ENCODE data around the gene HNRNPC. TPM values are rescaled to one million over a fixed set of nuclear protein-coding genes. Genes with fewer than 3 reads are reported as not detected.
"Not testable (repeated sequence)": the region's sequence is repeated elsewhere in the genome, so short reads cannot be mapped to it uniquely, and the experiment has no call there.

Gene HNRNPC
- total RNA-seq, 1 experiment from 2014 or later: 877 TPM

DNA sequence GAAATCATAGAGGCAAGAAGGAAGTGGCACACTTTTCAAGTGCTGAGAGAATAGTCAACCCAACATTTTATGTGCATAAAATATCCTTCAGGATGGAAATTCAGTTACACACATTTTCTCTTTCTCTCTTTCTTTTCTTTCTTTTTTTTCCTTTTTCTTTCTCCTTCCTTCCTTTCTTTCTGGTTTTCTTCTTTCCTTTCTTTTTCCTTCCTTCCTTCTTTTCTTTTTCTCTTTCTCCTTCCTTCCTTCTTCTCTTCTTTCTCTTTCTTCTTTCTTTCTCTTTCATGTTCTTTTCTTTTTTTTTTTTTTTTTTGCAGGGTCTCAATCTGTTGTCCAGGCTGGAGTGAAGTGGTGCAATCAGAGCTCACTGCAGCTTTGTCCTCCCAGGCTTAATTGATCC lies 74.6 kb downstream of the HNRNPC start:
- DNase-seq (ENCODE audit: low read depth): no peak

DNA sequence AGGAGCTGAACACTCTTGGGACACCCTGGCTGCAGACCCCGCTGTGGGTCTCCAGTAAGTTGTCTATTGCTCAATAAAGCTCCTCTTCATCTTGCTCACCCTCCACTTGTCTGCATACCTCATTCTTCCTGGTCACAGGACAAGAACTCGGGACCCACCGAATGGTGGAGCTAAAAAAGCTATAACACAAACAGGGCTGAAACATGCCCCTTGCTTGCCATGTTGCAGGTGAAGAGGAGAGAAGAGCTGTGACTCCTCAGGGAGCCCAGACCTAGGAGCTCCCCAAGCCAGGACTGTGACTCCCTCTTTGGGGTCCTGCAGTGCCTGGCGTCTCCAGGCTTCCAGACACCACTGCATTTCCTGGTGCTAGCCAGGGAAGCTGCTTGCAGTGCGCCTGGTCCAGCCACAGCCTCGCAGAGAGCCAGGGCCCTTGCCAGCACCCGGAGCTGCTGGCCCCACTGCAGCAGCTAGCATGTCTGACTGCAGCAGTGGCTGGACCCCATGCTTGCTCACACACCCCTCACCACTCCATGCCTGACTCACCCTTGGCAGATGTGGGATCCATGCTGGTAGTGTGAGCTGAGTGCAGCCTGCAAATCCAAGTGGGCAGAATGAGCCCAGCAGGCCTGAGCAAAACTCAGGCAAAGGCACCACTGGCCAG lies 76.2 kb downstream of the HNRNPC start:
- DNase-seq (ENCODE audit: low read depth): peak; percentile 29

DNA sequence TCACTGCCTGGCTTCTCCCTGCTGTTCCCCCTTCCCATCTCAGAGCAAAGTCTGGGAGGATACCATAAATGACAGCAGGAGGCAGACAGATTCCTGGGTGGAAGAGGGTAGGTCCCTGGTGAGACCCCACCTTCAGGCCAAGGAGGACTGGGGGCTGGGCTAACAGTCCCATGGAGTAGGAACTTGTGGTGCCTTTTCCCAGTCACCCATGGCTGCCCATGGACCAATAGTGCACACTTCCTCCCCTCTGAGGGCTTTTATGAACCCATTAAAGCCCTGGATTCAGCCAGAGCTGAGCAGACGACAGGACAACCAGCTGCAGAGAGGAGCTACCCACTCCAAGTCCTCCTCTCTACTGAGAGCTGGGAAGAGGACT lies 76.8 kb downstream of the HNRNPC start:
- no peak for DNase-seq (ENCODE audit: low read depth)

DNA sequence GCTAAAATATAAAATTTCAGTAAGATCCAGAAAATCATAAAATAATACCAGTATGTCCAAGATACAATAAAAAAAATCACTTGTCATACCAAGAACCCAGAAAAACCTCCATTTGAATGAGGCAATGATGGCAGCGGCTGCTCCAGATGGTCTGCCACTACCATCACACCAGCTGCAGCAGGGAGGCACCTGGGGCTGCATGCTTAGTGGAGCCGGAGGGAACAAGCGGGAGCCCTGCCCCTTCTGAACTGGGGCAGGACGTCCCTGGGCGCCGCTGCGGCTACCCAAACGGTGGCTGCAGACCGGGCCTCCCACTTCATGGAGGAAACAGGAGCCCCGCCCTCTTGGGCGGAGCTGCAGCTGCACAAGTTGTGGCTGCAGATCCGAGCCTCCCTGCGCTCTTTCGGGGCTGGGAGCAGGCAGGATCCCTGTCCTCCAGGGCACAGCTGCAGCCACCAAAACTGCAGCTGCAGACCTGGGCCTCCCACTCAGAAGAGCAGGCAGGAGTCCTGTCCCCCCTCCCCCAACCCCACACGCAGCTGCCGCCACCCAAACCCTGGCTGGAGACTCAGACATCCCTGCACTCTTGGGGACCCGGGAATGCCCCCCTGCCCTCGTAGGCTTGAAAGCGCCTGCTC lies 77.3 kb downstream of the HNRNPC start:
- DNase-seq (ENCODE audit: low read depth): peak; percentile 70

DNA sequence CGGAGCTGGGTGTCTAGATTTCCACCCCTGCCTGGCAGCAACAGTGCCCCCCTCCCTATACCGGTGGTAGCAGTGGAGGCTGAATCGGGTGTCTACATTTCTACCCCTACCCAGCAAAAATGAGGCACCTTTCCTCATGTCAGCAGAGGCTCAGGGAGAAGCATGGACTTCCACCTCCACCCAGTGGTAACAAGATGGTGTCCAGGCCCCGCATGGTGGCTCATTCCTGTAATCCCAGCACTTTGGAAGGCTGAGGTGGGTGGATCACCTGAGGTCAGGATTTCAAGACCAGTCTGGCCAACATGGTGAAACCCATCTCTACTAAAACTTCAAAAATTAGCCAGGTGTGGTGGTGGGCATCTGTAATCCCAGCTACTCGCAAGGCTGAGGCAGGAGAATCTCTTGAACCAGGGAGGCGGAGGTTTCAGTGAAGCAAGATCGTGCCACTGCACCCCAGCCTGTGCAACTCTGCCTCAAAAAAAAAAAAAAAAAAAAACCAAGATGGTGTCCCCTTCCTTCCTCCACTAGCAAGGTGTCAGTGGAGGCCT lies 77.9 kb downstream of the HNRNPC start:
- DNase-seq (ENCODE audit: low read depth): no peak

DNA sequence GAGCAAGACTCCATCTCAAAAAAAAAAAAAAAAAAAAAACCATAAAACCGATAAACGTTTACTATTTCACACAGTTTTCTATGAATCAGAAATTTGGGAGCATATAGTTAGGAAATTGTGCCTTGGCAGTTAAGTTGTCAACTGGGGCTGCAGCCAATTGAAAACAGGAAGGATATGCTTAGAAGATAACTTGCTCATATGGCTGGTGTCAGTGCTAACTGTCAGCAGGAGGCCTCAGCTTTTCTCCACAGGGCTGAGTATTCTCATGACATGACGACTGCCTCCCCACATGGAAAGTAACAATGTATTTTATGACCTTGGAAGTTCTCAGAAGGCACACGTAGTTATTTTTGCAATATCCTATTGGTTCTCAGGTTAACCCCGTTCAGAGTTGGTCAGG lies 83.8 kb downstream of the HNRNPC start:
- DNase-seq (ENCODE audit: low read depth): no peak

DNA sequence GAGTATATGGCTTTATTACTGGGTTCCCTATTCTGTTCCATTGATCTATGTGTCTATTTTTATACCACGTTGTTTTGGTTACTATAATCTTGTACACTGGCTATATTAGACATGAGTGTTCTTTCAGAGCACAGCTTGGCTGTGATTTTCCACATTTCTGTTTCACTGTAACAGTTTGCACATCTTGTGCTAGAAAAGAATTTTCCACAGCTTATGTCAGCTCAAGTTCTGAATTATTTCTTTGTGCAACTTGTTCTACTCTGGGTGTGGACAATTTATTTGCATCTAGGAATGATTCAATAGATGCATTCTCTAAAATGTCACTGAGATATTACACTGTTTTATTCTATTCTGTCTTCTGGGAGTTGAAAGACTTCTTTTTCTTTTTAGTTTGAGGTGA lies 85.0 kb downstream of the HNRNPC start:
- DNase-seq (ENCODE audit: low read depth): no peak

DNA sequence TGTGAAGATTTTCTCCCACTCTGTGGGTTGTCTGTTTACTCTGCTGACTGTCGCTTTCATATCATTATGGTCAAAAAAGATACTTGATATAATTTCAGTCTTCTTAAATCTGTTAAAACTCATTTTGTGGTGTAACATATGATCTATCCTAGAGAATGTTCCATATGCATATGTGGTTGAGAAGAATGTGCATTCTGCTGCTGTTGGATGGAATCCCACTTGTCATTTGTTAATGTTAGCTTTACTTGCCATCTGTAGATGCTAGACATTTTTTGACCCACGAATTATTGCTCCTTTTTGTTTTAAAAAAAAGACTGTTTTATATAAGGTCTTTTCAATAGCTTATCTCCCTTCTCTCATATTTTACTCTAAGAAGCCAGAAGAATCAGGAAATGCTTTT lies 87.1 kb downstream of the HNRNPC start:
- DNase-seq (ENCODE audit: low read depth): no peak

DNA sequence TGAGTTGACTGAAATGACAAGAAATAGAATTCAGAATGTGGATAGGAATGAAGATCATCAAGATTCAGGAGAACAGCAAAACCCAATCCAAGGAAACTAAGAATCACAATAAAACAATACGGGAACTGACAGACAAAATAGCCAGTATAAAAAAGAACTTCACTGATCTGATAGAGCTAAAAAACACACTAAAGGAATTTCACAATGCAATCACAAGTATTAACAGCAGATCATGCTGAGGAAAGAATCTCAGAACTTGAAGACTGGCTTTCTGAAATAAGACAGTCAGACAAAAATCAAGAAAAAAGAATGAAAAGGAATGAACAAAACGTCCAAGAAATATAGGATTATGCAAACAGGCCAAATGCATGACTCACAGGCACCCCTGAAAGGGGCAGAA lies 98.1 kb downstream of the HNRNPC start:
- DNase-seq (ENCODE audit: low read depth): no peak

DNA sequence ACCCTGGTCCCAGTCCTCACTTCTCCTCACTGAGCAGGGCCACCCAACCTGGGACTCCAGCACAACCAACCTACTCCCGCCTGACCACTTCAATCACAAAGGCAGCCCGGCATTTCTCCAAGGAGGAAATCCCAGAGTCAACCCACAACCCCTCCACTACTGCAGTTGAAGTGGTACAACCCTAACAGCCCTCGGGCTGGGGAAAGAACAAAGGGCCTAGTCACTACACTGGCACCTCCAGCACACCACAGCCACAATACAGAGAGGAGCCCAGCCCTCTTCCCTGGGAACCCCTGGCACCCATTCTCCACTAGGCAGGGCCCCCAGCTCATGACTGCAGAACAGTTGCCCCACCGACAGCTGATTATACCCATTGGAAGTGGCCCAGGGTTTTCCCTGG lies 99.7 kb downstream of the HNRNPC start:
- DNase-seq (ENCODE audit: low read depth): no peak

DNA sequence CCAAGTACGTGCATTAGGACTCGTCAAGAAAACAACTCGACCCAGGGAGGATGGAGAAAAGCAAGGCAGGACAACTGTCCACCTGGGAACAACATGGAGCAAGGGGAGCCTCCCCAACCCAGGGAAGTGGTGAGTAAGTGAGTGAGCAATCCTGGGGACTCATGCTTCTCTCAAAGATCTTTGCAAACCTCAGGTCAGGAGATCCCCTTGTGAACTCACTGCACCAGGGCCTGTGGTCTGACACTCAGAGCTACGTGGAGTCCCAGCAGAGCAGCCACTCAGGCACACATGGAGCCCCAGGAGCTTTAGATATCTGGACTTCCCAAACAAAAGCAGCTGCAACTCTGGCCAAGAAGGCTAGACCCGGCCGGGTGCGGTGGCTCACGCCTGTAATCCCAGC lies 101.2 kb downstream of the HNRNPC start:
- peak; percentile 46 for DNase-seq (ENCODE audit: low read depth)

DNA sequence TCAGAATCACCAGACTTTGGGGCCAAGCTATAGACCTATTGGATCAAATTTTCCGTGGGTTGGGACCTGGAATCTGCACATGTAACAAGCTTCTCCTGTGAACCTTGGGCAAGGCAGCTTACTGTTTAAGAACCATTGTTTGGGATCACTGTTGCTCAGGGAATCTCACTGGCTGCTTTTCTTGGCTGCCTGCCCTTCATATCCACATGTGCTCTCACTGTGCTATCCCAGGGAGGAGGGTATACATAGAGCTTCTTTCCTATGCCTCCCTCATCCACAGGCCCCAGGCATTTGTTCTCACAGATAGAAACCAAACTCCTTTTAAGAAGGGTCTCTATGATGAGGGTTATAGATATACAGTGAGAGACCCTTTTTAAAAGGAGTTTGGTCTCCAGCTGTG lies 103.6 kb downstream of the HNRNPC start:
- not testable (repeated sequence) for DNase-seq (ENCODE audit: low read depth)

DNA sequence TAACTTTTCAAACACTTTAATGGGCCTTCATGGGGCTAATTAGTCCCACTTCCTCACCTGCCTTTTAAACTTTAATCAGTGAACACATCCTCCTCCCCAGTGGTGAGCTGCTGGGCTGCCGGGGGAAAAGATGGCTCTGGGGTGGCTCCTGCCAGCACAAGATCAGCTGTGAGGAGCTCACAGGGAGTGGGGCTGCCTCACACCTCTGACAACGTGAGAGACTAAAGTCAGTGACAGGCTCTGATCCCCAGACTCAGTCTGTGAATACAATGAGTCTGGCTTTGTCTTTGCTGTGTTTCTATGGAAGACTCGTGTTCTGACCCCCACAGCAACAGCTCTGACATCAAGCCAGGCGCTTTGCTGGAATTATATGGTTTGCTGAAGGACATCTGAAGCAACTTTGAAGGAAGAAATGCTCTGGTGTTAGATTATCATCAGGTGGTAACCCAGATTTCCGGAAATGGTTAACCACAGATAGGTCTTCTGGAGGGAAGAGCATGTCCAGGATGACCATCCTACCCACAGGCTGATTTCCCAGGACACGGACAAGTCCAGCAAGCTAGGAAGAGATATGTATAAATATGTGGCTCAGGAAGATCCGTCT lies 104.1 kb downstream of the HNRNPC start:
- not testable (repeated sequence) for DNase-seq (ENCODE audit: low read depth)

DNA sequence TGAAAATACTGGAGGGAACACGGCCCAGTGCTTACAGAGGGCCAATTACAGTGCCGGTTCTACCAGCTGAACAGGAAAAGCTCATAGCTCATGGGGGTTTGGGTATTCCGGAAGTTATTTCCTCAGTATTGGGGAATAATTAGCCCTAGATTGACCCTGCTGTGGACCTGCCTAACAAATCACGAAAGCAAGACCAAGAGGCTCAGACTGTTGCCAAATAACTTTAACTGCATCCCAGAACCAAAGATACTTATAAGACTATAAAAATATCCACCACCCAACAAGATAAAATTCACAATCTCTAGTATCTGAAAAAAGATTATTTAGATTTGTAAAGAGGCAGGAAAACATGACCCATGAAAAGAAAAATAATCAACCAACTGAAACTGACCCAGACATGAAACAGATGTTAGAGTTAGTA lies 105.4 kb downstream of the HNRNPC start:
- DNase-seq (ENCODE audit: low read depth): no peak

DNA sequence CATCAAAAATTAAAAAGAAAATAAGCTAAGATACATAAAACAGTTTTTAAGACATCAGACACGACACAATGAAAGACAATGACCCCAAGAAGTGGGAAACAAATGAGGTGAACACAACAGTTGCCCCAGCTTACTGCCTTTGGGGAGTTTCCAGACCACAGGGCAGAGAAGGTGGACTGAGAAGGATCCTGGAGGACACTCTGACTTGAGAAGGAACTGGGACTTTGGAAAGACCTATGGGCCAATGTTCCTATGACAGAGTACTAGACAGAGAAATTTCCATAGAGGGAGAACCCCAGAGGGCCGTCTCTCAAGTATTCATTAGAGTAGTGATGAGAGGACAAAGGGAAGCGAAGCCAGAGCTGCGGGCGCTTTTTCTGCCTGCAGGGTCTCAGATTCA lies 107.2 kb downstream of the HNRNPC start:
- no peak for DNase-seq (ENCODE audit: low read depth)

DNA sequence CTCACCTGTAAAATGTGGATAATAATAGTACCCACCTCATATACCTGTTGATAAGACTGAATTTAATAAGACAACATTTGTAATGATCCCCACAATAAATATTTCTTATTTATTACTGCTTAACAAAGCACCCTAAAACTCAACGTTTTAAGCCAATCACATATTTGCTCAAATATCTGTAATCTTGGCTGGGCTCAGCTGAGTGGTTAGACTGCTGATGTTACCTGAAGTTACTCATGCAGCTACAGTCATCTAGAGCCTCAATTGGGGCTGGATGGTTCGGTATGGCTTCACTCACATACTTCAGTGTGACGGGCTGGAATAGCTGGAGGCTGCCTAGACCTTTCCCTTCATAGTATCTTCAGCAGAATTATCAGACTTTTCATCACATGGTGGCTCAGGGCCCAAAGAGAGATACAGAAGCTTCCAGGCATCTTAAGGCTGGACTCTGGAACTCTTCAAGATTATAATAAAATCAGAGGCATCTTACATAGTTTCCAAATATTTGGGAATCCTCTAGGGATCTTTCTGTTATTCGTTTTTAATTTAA lies 109.1 kb downstream of the HNRNPC start:
- no peak for DNase-seq (ENCODE audit: low read depth)

Other genes starting within 250 kb of the HNRNPC start
- gene NDRG2, start 244.4 kb downstream of the HNRNPC start, total RNA-seq (2014; rRNA removed): 0.86 TPM in 1 of 2 replicates, not detected in the other
- not detected in 2 replicates for gene TPPP2, start 239.2 kb downstream of the HNRNPC start, total RNA-seq (2014; rRNA removed)
- gene RNASE13, start 234.6 kb downstream of the HNRNPC start, total RNA-seq (2014; rRNA removed): not detected in 2 replicates
- gene RNASE7, start 227.1 kb downstream of the HNRNPC start, total RNA-seq (2014; rRNA removed): not detected in 2 replicates
- not detected in 2 replicates for gene RNASE8, start 211.6 kb downstream of the HNRNPC start, total RNA-seq (2014; rRNA removed)
- 42.0 and 43.9 TPM in 2 replicates for gene ARHGEF40, start 199.1 kb downstream of the HNRNPC start, total RNA-seq (2014; rRNA removed)
- gene ZNF219, start 170.8 kb downstream of the HNRNPC start, total RNA-seq (2014; rRNA removed): 18.3 and 19.1 TPM in 2 replicates
- 0.13 TPM in 1 of 2 replicates, not detected in the other for gene TMEM253, start 168.4 kb downstream of the HNRNPC start, total RNA-seq (2014; rRNA removed)
- gene OR5AU1, start 113.4 kb downstream of the HNRNPC start, total RNA-seq (2014; rRNA removed): not detected in 2 replicates
- not detected in 2 replicates for gene RPGRIP1, start 10.6 kb upstream of the HNRNPC start, total RNA-seq (2014; rRNA removed)
- gene SUPT16H, start 114.6 kb upstream of the HNRNPC start, total RNA-seq (2014; rRNA removed): 123 and 132 TPM in 2 replicates
- gene CHD8, start 186.7 kb upstream of the HNRNPC start, total RNA-seq (2014; rRNA removed): 49.1 and 50.1 TPM in 2 replicates
- 36.5 and 39.9 TPM in 2 replicates for gene RAB2B, start 207.5 kb upstream of the HNRNPC start, total RNA-seq (2014; rRNA removed)
- 30.7 and 44.7 TPM in 2 replicates for gene TOX4, start 207.8 kb upstream of the HNRNPC start, total RNA-seq (2014; rRNA removed)
- 74.3 and 85.0 TPM in 2 replicates for gene METTL3, start 241.9 kb upstream of the HNRNPC start, total RNA-seq (2014; rRNA removed)

All from LHCN-M2 (cell line).